Gastroesophageal sphincter (tissue), 4 donors: ENCODE data around the gene ERV3-1. TPM values are rescaled to one million over a fixed set of nuclear protein-coding genes. Genes with fewer than 3 reads are reported as not detected.
A peak's percentile ranks its signal among the peaks of the same experiment; 100 is the strongest.
"Not testable (repeated sequence)": the region's sequence is repeated elsewhere in the genome, so short reads cannot be mapped to it uniquely, and the experiment has no call there.

ENCODE experiments used
- ATAC-seq: fragments of 150-250 bp; one replicate; pipeline ENCODE4 v1.9.1; 2016; ENCODE audit warnings: mild to moderate bottlenecking, moderate library complexity
- H3K27ac ChIP-seq, 4 donors: fragments of 200-600 bp; sonication (generic) in 3 of 4; 1 replicate in 3 of 4; 2 replicates in 1 of 4; pipeline ENCODE4 v1.5.1; 2016 to 2019
- H3K27me3 ChIP-seq: fragments of 200-600 bp; sonication (generic); one replicate; pipeline ENCODE4 v1.5.1; 2019
- H3K36me3 ChIP-seq, 2 donors: fragments of 200-600 bp; sonication (generic); one replicate each; pipeline ENCODE4 v1.5.1; 2019; ENCODE audit warnings: control low read depth in 1 of 2
- H3K4me1 ChIP-seq, 3 donors: fragments of 200-600 bp; sonication (generic); 1 replicate in 2 of 3; 2 replicates in 1 of 3; pipeline ENCODE4 v1.5.1; 2016 to 2019; ENCODE audit warnings: control low read depth in 2 of 3
- H3K4me3 ChIP-seq, 2 donors: fragments of 200-600 bp; sonication (generic); one replicate each; pipeline ENCODE4 v1.5.1; 2019; ENCODE audit warnings: mild to moderate bottlenecking in 1 of 2, moderate library complexity in 1 of 2
- H3K9me3 ChIP-seq, 3 donors: fragments of 200-600 bp; sonication (generic); one replicate each; pipeline ENCODE4 v1.5.1; 2017 to 2019; ENCODE audit warnings: control low read depth in 2 of 3
- POLR2A ChIP-seq, 2 donors: fragments of 450-650 bp; IDR thresholded peaks; one replicate each; pipeline ENCODE4 v1.6.1; 2017; ENCODE audit warnings: antibody characterized with exemption in 2 of 2, mild to moderate bottlenecking in 2 of 2, moderate library complexity in 1 of 2
- POLR2AphosphoS5 ChIP-seq: sonication (generic); formaldehyde crosslinking; IDR thresholded peaks from one replicate; pipeline ENCODE4 v1.6.1; 2017; ENCODE audit warnings: antibody characterized with exemption
- WGBS, 2 donors: methylation state at CpG; one replicate each; pipeline ENCODE4 v1.1.5; 2018; ENCODE audit warnings: low coverage in 1 of 2; 5-methylcytosine and 5-hydroxymethylcytosine counted together
- total RNA-seq, 4 donors: library from RNA; depleted of rRNA; stranded (reverse); fragments of >200 nt; gene quantifications; one replicate each; pipeline ENCODE4 v1.1.0, GENCODE V29; 2016
- TF ChIP-seq, protein P1 (sequence below), 4 experiments: fragments of 200-600 bp in 2 of 4; fragments of 450-650 bp in 2 of 4; sonication (generic) in 1 of 4; IDR thresholded peaks; one replicate each; pipeline ENCODE4 v1.5.1; 2017 to 2019; ENCODE audit warnings: antibody characterized with exemption in 4 of 4, mild to moderate bottlenecking in 2 of 4, moderate library complexity in 2 of 4

Gene ERV3-1, protein sequence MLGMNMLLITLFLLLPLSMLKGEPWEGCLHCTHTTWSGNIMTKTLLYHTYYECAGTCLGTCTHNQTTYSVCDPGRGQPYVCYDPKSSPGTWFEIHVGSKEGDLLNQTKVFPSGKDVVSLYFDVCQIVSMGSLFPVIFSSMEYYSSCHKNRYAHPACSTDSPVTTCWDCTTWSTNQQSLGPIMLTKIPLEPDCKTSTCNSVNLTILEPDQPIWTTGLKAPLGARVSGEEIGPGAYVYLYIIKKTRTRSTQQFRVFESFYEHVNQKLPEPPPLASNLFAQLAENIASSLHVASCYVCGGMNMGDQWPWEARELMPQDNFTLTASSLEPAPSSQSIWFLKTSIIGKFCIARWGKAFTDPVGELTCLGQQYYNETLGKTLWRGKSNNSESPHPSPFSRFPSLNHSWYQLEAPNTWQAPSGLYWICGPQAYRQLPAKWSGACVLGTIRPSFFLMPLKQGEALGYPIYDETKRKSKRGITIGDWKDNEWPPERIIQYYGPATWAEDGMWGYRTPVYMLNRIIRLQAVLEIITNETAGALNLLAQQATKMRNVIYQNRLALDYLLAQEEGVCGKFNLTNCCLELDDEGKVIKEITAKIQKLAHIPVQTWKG
- total RNA-seq: 10 to 100 TPM in 2 of 4 donors, 1 to 10 TPM in 2; 5.6 to 17.7 (median 9.4) TPM

DNA sequence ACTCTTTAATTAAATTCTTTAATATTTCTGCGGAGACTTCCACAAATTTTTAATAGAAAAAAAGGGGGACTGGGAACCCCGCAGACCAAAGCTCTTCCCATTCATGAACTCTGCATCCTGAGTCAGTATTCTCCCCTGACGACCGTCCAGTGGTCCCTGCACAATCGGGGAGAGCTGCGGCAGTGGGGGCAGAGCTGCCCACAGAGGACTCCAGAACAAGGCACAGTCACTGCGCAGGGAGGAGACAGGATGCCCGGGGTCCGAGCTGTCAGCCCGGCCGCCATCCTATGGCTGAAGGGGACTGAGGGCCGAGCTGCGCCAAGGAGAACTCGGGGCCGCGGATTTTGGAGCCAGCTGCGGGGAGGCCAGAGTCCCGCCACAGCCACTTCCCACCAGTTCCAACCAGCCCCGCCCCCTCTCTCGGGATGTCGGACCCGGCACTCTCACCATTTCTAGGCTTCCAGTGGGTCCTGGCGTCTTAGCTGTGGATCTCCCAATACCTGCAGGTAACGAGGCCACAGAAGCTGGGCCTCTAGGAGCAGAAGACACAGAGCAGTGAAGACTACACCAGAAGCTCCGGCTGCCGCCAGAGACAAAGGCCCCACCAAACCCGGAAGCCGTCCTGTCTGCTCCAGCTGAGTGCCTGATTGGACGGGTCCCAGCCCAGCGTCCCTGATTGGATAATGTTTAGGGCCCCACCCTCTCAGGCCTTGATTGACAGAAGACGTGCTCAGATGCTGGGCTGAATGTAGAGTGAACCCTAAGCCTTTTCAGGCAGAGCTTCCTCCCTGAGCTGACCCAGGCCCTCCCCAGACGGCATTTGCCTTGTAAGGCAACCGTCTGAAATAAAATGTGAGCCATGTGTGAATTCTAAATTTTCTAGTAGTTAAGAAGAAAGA lies at the start of gene ERV3-1:
Gene ERV3-1 (minus strand): TSS at position 594 of the 899 bp plus-strand sequence. CDS start 13,661 bp downstream, outside the sequence.
- peak; percentile 100 for ATAC-seq
- Histone ChIP-seq H3K27ac (peak within 1 kb of the TSS; percentile 68 to 88 (median 85)), H3K36me3 (peaks cover 0 to 3% of the 10 kb centered on the region in 2 donors), H3K4me1 (peaks cover 4 to 48% (median 13%) of the 10 kb centered on the region in 3 donors), H3K9me3 (no peaks in the 10 kb centered on the region), H3K4me3 (peak within 1 kb of the TSS; percentile 70 to 81), H3K27me3 (no peaks in the 10 kb centered on the region)
- WGBS, 2 donors: 1 to 4% methylated on average over 6 to 11 of the region's 33 CpGs
- TF ChIP-seq POLR2AphosphoS5 (peak; percentile 97), POLR2A (IDR thresholded peaks at IDR 0.05) (peak; percentile 87 to 95)
- TF ChIP-seq, protein P1, sequence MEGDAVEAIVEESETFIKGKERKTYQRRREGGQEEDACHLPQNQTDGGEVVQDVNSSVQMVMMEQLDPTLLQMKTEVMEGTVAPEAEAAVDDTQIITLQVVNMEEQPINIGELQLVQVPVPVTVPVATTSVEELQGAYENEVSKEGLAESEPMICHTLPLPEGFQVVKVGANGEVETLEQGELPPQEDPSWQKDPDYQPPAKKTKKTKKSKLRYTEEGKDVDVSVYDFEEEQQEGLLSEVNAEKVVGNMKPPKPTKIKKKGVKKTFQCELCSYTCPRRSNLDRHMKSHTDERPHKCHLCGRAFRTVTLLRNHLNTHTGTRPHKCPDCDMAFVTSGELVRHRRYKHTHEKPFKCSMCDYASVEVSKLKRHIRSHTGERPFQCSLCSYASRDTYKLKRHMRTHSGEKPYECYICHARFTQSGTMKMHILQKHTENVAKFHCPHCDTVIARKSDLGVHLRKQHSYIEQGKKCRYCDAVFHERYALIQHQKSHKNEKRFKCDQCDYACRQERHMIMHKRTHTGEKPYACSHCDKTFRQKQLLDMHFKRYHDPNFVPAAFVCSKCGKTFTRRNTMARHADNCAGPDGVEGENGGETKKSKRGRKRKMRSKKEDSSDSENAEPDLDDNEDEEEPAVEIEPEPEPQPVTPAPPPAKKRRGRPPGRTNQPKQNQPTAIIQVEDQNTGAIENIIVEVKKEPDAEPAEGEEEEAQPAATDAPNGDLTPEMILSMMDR (IDR thresholded peaks at IDR 0.05): no peak

DNA sequence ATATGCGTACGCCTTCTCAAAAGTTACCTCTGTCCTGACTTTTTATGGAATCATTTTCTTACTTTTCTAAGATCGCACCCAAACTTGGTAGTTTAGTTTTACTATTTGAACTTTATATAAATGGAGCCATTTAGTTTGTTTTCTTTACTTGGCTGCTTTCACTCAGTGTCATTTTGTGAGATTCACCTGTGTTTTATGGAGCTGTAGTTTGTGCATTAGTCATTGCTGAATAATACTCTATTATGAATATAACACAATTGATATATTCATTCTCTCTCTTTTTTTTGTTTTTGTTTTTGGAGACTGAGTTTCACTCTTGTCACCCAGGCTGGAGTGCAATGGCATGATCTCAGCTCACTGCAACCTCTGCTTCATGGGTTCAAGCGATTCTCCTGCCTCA lies 49.3 kb upstream of the ERV3-1 start:
- ATAC-seq: not testable (repeated sequence)
- WGBS, 2 donors: 85 to 95% methylated on average over 3 to 4 of the region's 4 CpGs

DNA sequence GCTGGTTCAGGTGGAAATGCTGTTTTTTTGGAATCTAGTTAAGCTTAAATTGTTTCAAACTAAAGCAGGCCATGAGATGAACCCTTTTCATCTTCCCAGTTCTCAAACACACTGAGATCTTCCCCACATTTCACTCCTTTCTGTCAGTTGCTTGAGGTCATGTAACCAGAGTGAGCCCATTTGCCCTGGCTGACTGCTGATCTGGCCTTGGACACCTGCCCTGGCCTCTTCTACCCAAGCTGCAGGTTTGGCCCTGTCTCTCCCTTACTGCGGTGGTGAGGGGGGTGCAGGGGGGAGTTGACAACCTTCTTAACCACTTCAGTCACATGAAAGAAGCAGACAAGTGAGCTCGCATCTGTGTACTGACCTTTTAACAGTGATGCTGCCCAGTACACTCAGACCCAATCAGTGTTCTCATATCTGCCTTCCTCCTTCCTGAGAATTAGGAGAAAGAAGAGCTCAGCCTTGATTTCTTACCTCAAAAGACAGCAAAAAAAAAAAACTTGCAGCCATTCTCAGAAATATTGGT lies 48.0 kb upstream of the ERV3-1 start:
- H3K27me3 ChIP-seq, H3K27ac ChIP-seq, H3K4me3 ChIP-seq, H3K4me1 ChIP-seq, ATAC-seq, H3K9me3 ChIP-seq: not testable (repeated sequence)
- 80% methylated on average over 1 of the region's 2 CpGs; no CpG with 5 or more reads in 1 of the 2 donors for WGBS, 2 donors
- peaks cover 0 to 13% of the 10 kb centered on the region in 2 donors for H3K36me3 ChIP-seq

More for the DNA sequence above, 49.3 kb upstream of the ERV3-1 start:
- H3K4me3 ChIP-seq, H3K27ac ChIP-seq, H3K27me3 ChIP-seq, H3K4me1 ChIP-seq, H3K9me3 ChIP-seq: not testable (repeated sequence)
- peaks cover 0 to 13% of the 10 kb centered on the region in 2 donors for H3K36me3 ChIP-seq

DNA sequence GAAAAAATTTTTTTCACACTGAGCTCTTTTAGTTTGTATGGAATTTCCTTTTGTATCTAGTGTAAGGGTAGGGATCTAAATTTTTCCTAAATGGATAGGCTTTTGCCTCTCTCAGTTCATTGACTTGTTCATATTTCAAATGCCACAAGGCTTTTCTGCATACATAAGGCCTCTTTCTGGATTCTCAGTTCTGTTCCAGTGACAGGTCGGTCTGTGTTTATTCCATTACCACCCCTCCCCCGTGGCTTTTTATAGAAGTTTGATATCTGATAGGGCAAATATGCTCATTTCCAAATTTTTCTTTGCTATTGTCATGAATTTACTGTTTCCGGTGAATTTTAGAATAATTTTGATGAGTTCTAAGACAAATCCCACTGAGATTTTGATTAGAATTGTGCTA lies 45.2 kb upstream of the ERV3-1 start:
- H3K36me3 ChIP-seq, ATAC-seq: not testable (repeated sequence)

DNA sequence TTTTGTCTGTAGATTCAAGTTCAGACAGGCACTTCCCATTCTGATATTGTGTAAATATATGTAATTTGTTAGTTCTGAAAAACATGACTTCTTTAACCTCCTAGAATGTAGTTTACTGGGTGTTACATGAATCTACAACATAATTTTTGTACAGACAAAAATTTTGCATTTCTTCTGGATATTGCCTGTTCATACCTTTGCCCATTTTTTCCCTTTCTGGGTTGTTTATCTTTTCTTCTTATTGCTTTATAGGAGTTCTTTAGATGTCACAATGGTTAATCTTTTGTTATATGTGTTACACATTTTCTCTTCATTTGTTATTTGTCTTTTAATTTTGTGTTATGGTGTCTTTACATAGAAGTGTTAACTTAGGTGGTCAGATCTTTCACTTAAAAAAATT lies 44.7 kb upstream of the ERV3-1 start:
- not testable (repeated sequence) for H3K27ac ChIP-seq, H3K27me3 ChIP-seq, ATAC-seq, H3K36me3 ChIP-seq, H3K4me1 ChIP-seq, H3K9me3 ChIP-seq, H3K4me3 ChIP-seq

More for the DNA sequence above, 45.2 kb upstream of the ERV3-1 start:
- H3K9me3 ChIP-seq, H3K27ac ChIP-seq, H3K4me1 ChIP-seq, H3K27me3 ChIP-seq, H3K4me3 ChIP-seq: not testable (repeated sequence)
- 100% methylated on average over 1 of the region's 3 CpGs; no CpG with 5 or more reads in 1 of the 2 donors for WGBS, 2 donors

DNA sequence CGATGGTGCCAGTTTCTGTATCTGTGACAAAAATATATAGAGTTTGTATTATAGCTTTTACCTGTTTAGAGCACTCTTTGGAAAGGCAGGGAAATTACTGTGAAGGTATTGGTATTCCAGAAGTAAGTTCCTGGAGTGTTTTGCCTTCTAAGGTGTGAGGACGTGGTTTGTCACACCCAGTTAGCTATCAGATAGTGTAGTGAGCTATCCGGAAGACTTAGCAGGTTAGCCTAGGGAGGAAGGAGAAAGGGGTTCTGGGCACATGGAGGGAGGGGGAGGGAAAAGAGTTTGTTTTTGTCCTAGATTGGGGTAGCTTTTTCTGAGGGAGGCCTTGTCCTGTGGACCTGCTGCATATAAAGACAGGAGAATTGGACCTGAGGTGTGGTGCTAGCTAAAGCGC lies 39.8 kb upstream of the ERV3-1 start:
- not testable (repeated sequence) for ATAC-seq, H3K27ac ChIP-seq, H3K36me3 ChIP-seq, H3K4me3 ChIP-seq, H3K27me3 ChIP-seq, H3K4me1 ChIP-seq, H3K9me3 ChIP-seq
- WGBS, 2 donors: 85 to 97% methylated on average over 3 of the region's 4 CpGs

DNA sequence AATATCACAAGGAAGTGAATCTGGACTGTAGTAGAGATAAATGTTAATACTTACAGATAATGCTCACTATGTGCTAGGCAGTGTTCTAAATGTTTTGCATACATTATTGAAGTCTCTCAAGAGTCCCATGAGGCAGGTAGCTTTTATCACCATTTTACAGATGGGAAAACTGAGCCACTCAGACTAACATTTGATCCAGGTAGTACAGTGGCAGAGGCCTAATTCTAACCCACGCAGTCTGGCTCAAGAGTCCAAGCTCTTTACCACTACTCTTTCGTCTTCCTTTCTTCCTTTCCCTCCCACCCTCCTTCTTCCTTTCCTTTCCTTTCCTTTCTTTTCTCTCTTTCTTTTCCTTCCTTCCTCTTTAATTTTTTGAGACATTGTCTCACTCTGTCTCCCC lies 39.1 kb upstream of the ERV3-1 start:
- not testable (repeated sequence) for H3K4me3 ChIP-seq, ATAC-seq, H3K9me3 ChIP-seq, H3K36me3 ChIP-seq, H3K27ac ChIP-seq, H3K27me3 ChIP-seq, H3K4me1 ChIP-seq
- 94 to 98% methylated on average over 2 of the region's 2 CpGs for WGBS, 2 donors

DNA sequence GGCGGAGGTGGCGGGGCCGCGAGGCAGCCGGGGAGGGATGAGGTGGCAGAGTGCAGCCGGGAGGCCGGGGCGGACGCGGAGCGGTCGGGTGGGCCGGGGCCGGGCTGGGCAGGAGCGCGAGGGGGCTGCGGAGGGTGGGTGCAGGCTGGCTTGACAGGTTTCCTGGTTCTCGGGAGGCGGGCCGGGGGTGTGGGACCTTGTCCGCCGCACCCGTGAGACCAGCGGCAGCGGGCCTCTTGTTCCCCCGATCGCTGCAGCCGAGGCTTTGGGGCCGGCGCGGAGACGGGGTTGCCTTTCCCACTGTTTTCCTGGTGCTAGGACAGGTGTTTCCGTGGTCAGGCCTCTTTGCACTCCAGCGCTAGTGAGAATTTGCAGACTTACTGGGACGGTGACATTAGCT lies 32.3 kb upstream of the ERV3-1 start:
- Histone ChIP-seq H3K4me1 (peaks cover 0 to 28% (median 0%) of the 10 kb centered on the region in 3 donors), H3K27ac (peak overlapping the region; percentile 84 to 96 (median 90)), H3K4me3 (peak overlapping the region; percentile 83 to 88)
- not testable (repeated sequence) for ATAC-seq, H3K27me3 ChIP-seq, H3K9me3 ChIP-seq, H3K36me3 ChIP-seq
- 0% methylated on average over 2 of the region's 35 CpGs; no CpG with 5 or more reads in 1 of the 2 donors for WGBS, 2 donors
